ENCODE data around the gene KCNG2.

- TF ChIP-seq CTCF (conservative IDR thresholded peaks at IDR 0.05) (no peak), EZH2 (IDR thresholded peaks at IDR 0.05; ENCODE audit: low read depth) (no peak)
Observed at GRCh38 chr18:79772865-79773696, 24.7 kb upstream of the KCNG2 start.
